Measurements from ENCODE around the gene DOCK1. TPM values are rescaled to one million over a fixed set of nuclear protein-coding genes. Genes with fewer than 3 reads are reported as not detected.

Gene DOCK1
- total RNA-seq, 1 donor from 2014 or later, result 16.8 TPM

DNA sequence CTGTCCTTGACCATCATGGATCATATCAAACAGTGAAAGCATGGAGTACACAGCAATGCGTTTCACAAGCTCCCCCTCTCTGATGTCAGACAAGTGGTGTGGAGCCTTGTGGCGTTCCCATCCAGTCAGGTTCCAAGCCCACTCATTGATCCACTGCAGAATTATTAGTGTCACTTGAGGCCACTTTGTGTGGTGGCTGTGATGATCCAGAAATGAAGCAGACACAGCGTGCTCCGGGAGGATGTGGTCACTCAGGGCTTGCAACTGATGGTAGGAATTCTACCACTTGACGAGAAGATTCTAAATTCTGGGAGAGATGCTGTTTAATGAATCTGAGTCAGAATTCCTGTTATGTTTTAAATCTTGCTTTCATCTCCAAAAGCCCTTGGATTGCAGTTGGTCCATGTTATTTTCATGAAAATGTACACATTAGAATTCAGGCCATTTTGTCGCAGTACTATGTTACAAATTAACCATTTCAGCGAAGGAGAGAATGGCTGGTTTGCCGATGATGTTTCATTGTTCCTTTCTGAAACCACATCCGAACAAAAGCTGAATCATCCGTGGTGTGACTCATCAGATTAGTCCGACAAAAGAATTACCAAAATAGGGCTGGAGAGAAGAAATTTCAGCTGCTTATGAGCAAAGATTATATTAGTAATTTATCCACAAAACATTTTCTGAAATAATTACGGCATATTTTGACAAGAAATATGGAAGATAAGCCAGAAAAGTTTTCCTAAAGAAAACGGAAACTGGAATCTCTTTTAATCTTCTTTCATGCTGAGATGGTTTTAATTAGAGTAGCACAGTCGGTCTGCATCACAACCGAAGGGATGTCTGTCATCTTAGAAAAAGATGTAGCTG, 243.1 kb downstream of the DOCK1 start:
- TF ChIP-seq, protein P1, sequence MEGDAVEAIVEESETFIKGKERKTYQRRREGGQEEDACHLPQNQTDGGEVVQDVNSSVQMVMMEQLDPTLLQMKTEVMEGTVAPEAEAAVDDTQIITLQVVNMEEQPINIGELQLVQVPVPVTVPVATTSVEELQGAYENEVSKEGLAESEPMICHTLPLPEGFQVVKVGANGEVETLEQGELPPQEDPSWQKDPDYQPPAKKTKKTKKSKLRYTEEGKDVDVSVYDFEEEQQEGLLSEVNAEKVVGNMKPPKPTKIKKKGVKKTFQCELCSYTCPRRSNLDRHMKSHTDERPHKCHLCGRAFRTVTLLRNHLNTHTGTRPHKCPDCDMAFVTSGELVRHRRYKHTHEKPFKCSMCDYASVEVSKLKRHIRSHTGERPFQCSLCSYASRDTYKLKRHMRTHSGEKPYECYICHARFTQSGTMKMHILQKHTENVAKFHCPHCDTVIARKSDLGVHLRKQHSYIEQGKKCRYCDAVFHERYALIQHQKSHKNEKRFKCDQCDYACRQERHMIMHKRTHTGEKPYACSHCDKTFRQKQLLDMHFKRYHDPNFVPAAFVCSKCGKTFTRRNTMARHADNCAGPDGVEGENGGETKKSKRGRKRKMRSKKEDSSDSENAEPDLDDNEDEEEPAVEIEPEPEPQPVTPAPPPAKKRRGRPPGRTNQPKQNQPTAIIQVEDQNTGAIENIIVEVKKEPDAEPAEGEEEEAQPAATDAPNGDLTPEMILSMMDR (IDR thresholded peaks at IDR 0.05; ENCODE audit: borderline replicate concordance), result no peak
- Histone ChIP-seq H3K4me3 (no peak overlapping the region), H3K4me1 (peaks cover 10% of the 10 kb centered on the region), H3K27me3 (ENCODE audit: low read depth) (no peaks in the 10 kb centered on the region), H3K36me3 (no peaks in the 10 kb centered on the region), H3K9me3 (replicated peaks) (no peaks in the 10 kb centered on the region), H3K27ac (replicated peaks) (no peak overlapping the region)
- DNase-seq, result no peak
- intact Hi-C loops (cut with micrococcal nuclease), result no loop called here

DNA sequence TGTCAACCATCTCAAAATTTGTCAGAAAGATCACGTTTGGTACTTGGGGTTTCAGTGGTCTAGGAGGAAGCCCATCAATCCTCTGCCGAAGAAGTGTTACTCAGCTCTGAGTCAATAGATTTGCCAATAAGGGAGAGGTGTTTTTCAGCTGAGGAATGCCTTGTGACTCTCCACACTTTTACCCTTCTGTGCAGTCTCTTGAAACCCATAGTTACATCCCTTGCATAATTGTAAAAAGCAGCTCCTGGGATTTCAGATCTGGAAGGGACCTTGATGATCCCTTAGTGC, 243.6 kb downstream of the DOCK1 start:
- no peak for DNase-seq
- no peaks in the 10 kb centered on the region for H3K9me3 ChIP-seq (replicated peaks)
- TF ChIP-seq, protein P1 (IDR thresholded peaks at IDR 0.05; ENCODE audit: borderline replicate concordance), result no peak
- H3K4me3 ChIP-seq, result no peak overlapping the region
- no peak overlapping the region for H3K27ac ChIP-seq (replicated peaks)
- intact Hi-C loops (cut with micrococcal nuclease), result no loop called here
- H3K4me1 ChIP-seq, result peaks cover 10% of the 10 kb centered on the region
- H3K27me3 ChIP-seq (ENCODE audit: low read depth), result no peaks in the 10 kb centered on the region
- H3K36me3 ChIP-seq, result no peaks in the 10 kb centered on the region

DNA sequence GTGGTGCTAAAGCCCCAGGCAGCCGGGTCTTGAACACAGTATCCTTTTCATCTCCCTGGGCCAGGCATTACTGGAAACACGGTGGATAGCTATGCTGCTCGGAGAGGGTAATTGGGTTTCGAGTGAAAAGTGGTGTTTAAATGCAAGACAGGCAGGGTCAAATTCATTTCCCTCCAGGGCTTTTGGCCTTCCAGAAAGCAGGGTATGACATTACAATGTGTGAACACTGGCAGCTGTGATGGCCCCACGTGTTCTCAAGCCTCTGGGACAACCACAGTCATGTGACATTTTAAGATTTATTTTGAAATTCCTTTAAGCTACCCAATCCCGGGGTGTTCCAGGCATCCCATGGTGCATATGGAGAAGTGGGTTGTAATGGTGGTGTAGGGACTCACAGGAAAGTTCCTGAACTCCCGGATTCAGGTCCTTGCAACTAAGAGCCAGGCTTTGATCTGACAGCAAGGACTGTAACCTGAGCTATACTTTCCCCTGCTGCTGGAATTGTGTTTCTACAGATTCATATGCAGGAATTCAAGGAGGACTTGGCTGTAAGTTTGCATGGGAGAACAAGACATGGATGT, 244.4 kb downstream of the DOCK1 start:
- Histone ChIP-seq H3K27me3 (ENCODE audit: low read depth) (no peaks in the 10 kb centered on the region), H3K9me3 (replicated peaks) (no peaks in the 10 kb centered on the region), H3K36me3 (no peaks in the 10 kb centered on the region), H3K4me3 (no peak overlapping the region), H3K4me1 (peaks cover 10% of the 10 kb centered on the region), H3K27ac (replicated peaks) (no peak overlapping the region)
- TF ChIP-seq, protein P1 (IDR thresholded peaks at IDR 0.05; ENCODE audit: borderline replicate concordance), result no peak
- intact Hi-C loops (cut with micrococcal nuclease), result no loop called here
- DNase-seq, result no peak

DNA sequence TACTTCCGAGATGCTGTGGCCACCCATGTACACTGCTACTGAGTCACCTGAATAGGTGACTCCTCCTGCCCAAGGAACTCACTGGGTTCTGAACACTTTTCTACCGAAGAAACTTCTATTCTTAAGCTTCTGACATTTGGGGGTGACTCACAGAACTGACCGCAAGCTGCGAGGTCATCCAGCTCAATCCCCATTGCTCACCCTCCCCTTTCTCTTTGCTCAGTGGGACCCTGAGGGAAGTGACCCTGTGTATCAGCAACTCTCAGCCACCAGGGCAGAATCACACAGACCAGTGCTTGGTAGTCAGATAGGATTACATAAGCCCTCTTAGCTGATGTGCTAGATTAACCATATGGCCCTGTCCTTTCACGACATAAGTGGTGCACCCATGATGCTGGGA, 244.9 kb downstream of the DOCK1 start:
- no peak overlapping the region for H3K27ac ChIP-seq (replicated peaks)
- TF ChIP-seq, protein P1 (IDR thresholded peaks at IDR 0.05; ENCODE audit: borderline replicate concordance), result no peak
- H3K36me3 ChIP-seq, result no peaks in the 10 kb centered on the region
- H3K4me1 ChIP-seq, result peaks cover 10% of the 10 kb centered on the region
- no peaks in the 10 kb centered on the region for H3K27me3 ChIP-seq (ENCODE audit: low read depth)
- H3K9me3 ChIP-seq (replicated peaks), result no peaks in the 10 kb centered on the region
- no peak for DNase-seq
- no peak overlapping the region for H3K4me3 ChIP-seq
- intact Hi-C loops (cut with micrococcal nuclease), result no loop called here

DNA sequence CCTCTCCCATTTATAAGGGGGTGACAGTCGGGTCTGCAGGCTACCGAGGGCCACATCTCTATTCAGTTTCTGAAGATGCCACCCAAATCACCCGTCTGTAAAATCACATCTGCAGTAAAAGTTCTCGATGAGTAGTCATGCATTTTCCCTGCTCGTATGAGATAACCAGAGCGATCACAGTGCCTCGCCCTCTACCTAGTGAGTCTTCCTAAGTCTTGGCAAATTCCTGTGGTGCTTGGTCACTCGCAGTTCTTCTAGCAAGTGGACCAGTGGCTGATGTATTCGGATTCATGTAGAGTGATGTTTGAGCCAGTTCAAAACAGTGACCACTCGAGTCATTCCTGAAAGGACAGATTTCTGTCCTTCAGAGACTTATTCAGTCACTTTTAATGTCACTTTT, 246.3 kb downstream of the DOCK1 start:
- no peaks in the 10 kb centered on the region for H3K9me3 ChIP-seq (replicated peaks)
- TF ChIP-seq, protein P1 (IDR thresholded peaks at IDR 0.05; ENCODE audit: borderline replicate concordance), result no peak
- H3K4me3 ChIP-seq, result no peak overlapping the region
- H3K27ac ChIP-seq (replicated peaks), result no peak overlapping the region
- intact Hi-C loops (cut with micrococcal nuclease), result no loop called here
- no peaks in the 10 kb centered on the region for H3K36me3 ChIP-seq
- no peaks in the 10 kb centered on the region for H3K27me3 ChIP-seq (ENCODE audit: low read depth)
- H3K4me1 ChIP-seq, result peaks cover 10% of the 10 kb centered on the region
- DNase-seq, result no peak

All from left ventricle myocardium inferior (tissue), 1 donor.